Measurements from ENCODE around the gene SLC66A1.

Gene SLC66A1

GRCh38 chr1:19325958-19326747 lies 14.0 kb downstream of the SLC66A1 start:
- DNase-seq (ENCODE audit: low spot score) = no peak

- DNase-seq (ENCODE audit: low spot score) = no peak
Observed at GRCh38 chr1:19326748-19327065, 14.6 kb downstream of the SLC66A1 start.

- DNase-seq (ENCODE audit: low spot score) = no peak
Observed at GRCh38 chr1:19327301-19327700, 15.2 kb downstream of the SLC66A1 start.

- no peak for DNase-seq (ENCODE audit: low spot score)
Observed at GRCh38 chr1:19327736-19328135, 15.6 kb downstream of the SLC66A1 start.

GRCh38 chr1:19328486-19328885 lies 16.4 kb downstream of the SLC66A1 start:
- DNase-seq (ENCODE audit: low spot score) = no peak

- no peak for DNase-seq (ENCODE audit: low spot score)
Observed at GRCh38 chr1:19329188-19329587, 17.1 kb downstream of the SLC66A1 start.

GRCh38 chr1:19329611-19330010 lies 17.5 kb downstream of the SLC66A1 start:
- no peak for DNase-seq (ENCODE audit: low spot score)

- DNase-seq (ENCODE audit: low spot score) = no peak
Observed at GRCh38 chr1:19330449-19331135, 18.5 kb downstream of the SLC66A1 start.

- no peak for DNase-seq (ENCODE audit: low spot score)
Observed at GRCh38 chr1:19331262-19331878, 19.2 kb downstream of the SLC66A1 start.

GRCh38 chr1:19332832-19333231 lies 20.7 kb downstream of the SLC66A1 start:
- DNase-seq (ENCODE audit: low spot score) = no peak

GRCh38 chr1:19333587-19334354 lies 21.6 kb downstream of the SLC66A1 start:
- DNase-seq (ENCODE audit: low spot score) = no peak

- no peak for DNase-seq (ENCODE audit: low spot score)
Observed at GRCh38 chr1:19336543-19336942, 24.4 kb downstream of the SLC66A1 start.

- DNase-seq (ENCODE audit: low spot score) = no peak
Observed at GRCh38 chr1:19337289-19337688, 25.2 kb downstream of the SLC66A1 start.

- no peak for DNase-seq (ENCODE audit: low spot score)
Observed at GRCh38 chr1:19338323-19338762, 26.2 kb downstream of the SLC66A1 start.

- no peak for DNase-seq (ENCODE audit: low spot score)
Observed at GRCh38 chr1:19339214-19339861, 27.2 kb downstream of the SLC66A1 start.

- DNase-seq (ENCODE audit: low spot score) = no peak
Observed at GRCh38 chr1:19340387-19340937, 28.3 kb downstream of the SLC66A1 start.

- peak; percentile 86 for DNase-seq (ENCODE audit: low spot score)
Observed at GRCh38 chr1:19341201-19342061, 29.3 kb downstream of the SLC66A1 start.

- DNase-seq (ENCODE audit: low spot score) = no peak
Observed at GRCh38 chr1:19342062-19342750, 30.1 kb downstream of the SLC66A1 start.

- no peak for DNase-seq (ENCODE audit: low spot score)
Observed at GRCh38 chr1:19342894-19343616, 30.9 kb downstream of the SLC66A1 start.
